Effector memory CD4-positive, alpha-beta T cell (primary cell): ENCODE data around the gene HIPK4.

Experiments
- DNase-seq, 3 donors: peaks; one replicate each; pipeline ENCODE4 v3.0.0-alpha.2; 2020
- H3K27ac ChIP-seq: 2 replicates; pipeline ENCODE4 v1.7.0; 2013; ENCODE audit warnings: mild to moderate bottlenecking, low read length, moderate library complexity; ENCODE audit not compliant: insufficient read depth, poor library complexity, severe bottlenecking
- H3K27me3 ChIP-seq: replicated peaks from 2 replicates; pipeline ENCODE4 v1.7.0; 2013; ENCODE audit warnings: mild to moderate bottlenecking, low read length; ENCODE audit not compliant: insufficient read depth, control insufficient read depth, poor library complexity, severe bottlenecking
- H3K36me3 ChIP-seq: 2 replicates; pipeline ENCODE4 v1.7.0; 2013; ENCODE audit warnings: mild to moderate bottlenecking, low read length, moderate library complexity; ENCODE audit not compliant: control insufficient read depth, insufficient read depth
- H3K4me1 ChIP-seq: 2 replicates; pipeline ENCODE4 v1.7.0; 2013; ENCODE audit warnings: low read length, mild to moderate bottlenecking; ENCODE audit not compliant: control insufficient read depth, insufficient read depth, poor library complexity, severe bottlenecking
- H3K4me3 ChIP-seq: 2 replicates; pipeline ENCODE4 v1.7.0; 2013; ENCODE audit warnings: low read length, low read depth, mild to moderate bottlenecking; ENCODE audit not compliant: insufficient read depth, poor library complexity, severe bottlenecking
- H3K9me3 ChIP-seq: 2 replicates; pipeline ENCODE4 v1.7.0; 2013; ENCODE audit warnings: mild to moderate bottlenecking, low read length, moderate library complexity; ENCODE audit not compliant: control insufficient read depth

Gene HIPK4

GRCh38 chr19:40392894-40393517, 3.0 kb upstream of the HIPK4 start:
- Histone ChIP-seq H3K36me3 (no peaks in the 10 kb centered on the region), H3K27me3 (no peaks in the 10 kb centered on the region), H3K9me3 (no peaks in the 10 kb centered on the region), H3K27ac (no peak overlapping the region), H3K4me1 (no peaks in the 10 kb centered on the region), H3K4me3 (no peak overlapping the region)
- DNase-seq = no peak

GRCh38 chr19:40392123-40392522, 2.1 kb upstream of the HIPK4 start:
- Histone ChIP-seq H3K27ac (no peak overlapping the region), H3K4me3 (no peak overlapping the region), H3K4me1 (no peaks in the 10 kb centered on the region), H3K9me3 (no peaks in the 10 kb centered on the region), H3K27me3 (no peaks in the 10 kb centered on the region), H3K36me3 (no peaks in the 10 kb centered on the region)
- DNase-seq = no peak

- no peak overlapping the region for H3K27ac ChIP-seq
- no peak overlapping the region for H3K4me3 ChIP-seq
- no peak for DNase-seq
- H3K27me3 ChIP-seq = no peaks in the 10 kb centered on the region
- H3K36me3 ChIP-seq = no peaks in the 10 kb centered on the region
- no peaks in the 10 kb centered on the region for H3K4me1 ChIP-seq
- no peaks in the 10 kb centered on the region for H3K9me3 ChIP-seq
Observed at GRCh38 chr19:40389404-40390083, 437 bp downstream of the HIPK4 start.

- no peak for DNase-seq
- H3K4me1 ChIP-seq = no peaks in the 10 kb centered on the region
- no peaks in the 10 kb centered on the region for H3K36me3 ChIP-seq
- no peak overlapping the region for H3K4me3 ChIP-seq
- no peaks in the 10 kb centered on the region for H3K27me3 ChIP-seq
- H3K9me3 ChIP-seq = no peaks in the 10 kb centered on the region
- H3K27ac ChIP-seq = no peak overlapping the region
Observed at GRCh38 chr19:40388481-40388880, 1.5 kb downstream of the HIPK4 start.

GRCh38 chr19:40387155-40387554, 2.8 kb downstream of the HIPK4 start:
- DNase-seq = no peak
- Histone ChIP-seq H3K4me1 (no peaks in the 10 kb centered on the region), H3K4me3 (no peak overlapping the region)

GRCh38 chr19:40383668-40384248, 6.2 kb downstream of the HIPK4 start:
- H3K36me3 ChIP-seq = no peaks in the 10 kb centered on the region
- DNase-seq = no peak
- no peaks in the 10 kb centered on the region for H3K9me3 ChIP-seq
- H3K4me3 ChIP-seq = no peak overlapping the region
- H3K27ac ChIP-seq = no peak overlapping the region
- no peaks in the 10 kb centered on the region for H3K4me1 ChIP-seq
- no peaks in the 10 kb centered on the region for H3K27me3 ChIP-seq

More at GRCh38 chr19:40387155-40387554, 2.8 kb downstream of the HIPK4 start:
- Histone ChIP-seq H3K36me3 (no peaks in the 10 kb centered on the region), H3K9me3 (no peaks in the 10 kb centered on the region), H3K27me3 (no peaks in the 10 kb centered on the region), H3K27ac (no peak overlapping the region)

GRCh38 chr19:40381321-40381720, 8.7 kb downstream of the HIPK4 start:
- Histone ChIP-seq H3K36me3 (peaks cover 6% of the 10 kb centered on the region), H3K4me1 (no peaks in the 10 kb centered on the region), H3K27ac (no peak overlapping the region), H3K9me3 (no peaks in the 10 kb centered on the region), H3K27me3 (no peaks in the 10 kb centered on the region), H3K4me3 (no peak overlapping the region)
- no peak for DNase-seq

GRCh38 chr19:40380199-40381037, 9.6 kb downstream of the HIPK4 start:
- DNase-seq = no peak
- Histone ChIP-seq H3K4me1 (no peaks in the 10 kb centered on the region), H3K4me3 (no peak overlapping the region), H3K27ac (no peak overlapping the region), H3K36me3 (peaks cover 6% of the 10 kb centered on the region), H3K27me3 (no peaks in the 10 kb centered on the region), H3K9me3 (no peaks in the 10 kb centered on the region)

- Histone ChIP-seq H3K9me3 (no peaks in the 10 kb centered on the region), H3K4me1 (no peaks in the 10 kb centered on the region)
- no peak for DNase-seq
Observed at GRCh38 chr19:40379446-40380198, 10.4 kb downstream of the HIPK4 start.

More at GRCh38 chr19:40379446-40380198, 10.4 kb downstream of the HIPK4 start:
- H3K4me3 ChIP-seq = no peak overlapping the region
- H3K27ac ChIP-seq = no peak overlapping the region
- no peaks in the 10 kb centered on the region for H3K27me3 ChIP-seq
- peaks cover 7% of the 10 kb centered on the region for H3K36me3 ChIP-seq
